ENCODE measurements around the gene CACNA2D2. TPM values are rescaled to one million over a fixed set of nuclear protein-coding genes. Genes with fewer than 3 reads are reported as not detected.

Gene CACNA2D2
- total RNA-seq, 1 donor: not detected

- Histone ChIP-seq H3K4me3 (ENCODE audit: insufficient read depth, low read length) (no peak overlapping the region), H3K27ac (ENCODE audit: low read depth, low read length) (no peak overlapping the region), H3K4me1 (ENCODE audit: insufficient read depth, low read length) (no peaks in the 10 kb centered on the region), H4K20me1 (ENCODE audit: insufficient read depth, low read length) (no peaks in the 10 kb centered on the region), H3K36me3 (ENCODE audit: insufficient read depth, low read length) (no peaks in the 10 kb centered on the region), H3K79me2 (ENCODE audit: insufficient read depth, low read length) (no peaks in the 10 kb centered on the region), H3K4me2 (ENCODE audit: insufficient read depth, low read length) (no peak overlapping the region), H3K9me3 (ENCODE audit: low read depth, low read length) (no peaks in the 10 kb centered on the region), H3K27me3 (ENCODE audit: insufficient read depth, low read length) (peaks cover 20% of the 10 kb centered on the region), H2AFZ (ENCODE audit: low read length) (no peak overlapping the region)
- TF ChIP-seq, protein P1, sequence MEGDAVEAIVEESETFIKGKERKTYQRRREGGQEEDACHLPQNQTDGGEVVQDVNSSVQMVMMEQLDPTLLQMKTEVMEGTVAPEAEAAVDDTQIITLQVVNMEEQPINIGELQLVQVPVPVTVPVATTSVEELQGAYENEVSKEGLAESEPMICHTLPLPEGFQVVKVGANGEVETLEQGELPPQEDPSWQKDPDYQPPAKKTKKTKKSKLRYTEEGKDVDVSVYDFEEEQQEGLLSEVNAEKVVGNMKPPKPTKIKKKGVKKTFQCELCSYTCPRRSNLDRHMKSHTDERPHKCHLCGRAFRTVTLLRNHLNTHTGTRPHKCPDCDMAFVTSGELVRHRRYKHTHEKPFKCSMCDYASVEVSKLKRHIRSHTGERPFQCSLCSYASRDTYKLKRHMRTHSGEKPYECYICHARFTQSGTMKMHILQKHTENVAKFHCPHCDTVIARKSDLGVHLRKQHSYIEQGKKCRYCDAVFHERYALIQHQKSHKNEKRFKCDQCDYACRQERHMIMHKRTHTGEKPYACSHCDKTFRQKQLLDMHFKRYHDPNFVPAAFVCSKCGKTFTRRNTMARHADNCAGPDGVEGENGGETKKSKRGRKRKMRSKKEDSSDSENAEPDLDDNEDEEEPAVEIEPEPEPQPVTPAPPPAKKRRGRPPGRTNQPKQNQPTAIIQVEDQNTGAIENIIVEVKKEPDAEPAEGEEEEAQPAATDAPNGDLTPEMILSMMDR (IDR thresholded peaks at IDR 0.05; ENCODE audit: extremely low read depth, low read depth, low read length): no peak
- DNase-seq (ENCODE audit: insufficient read length, low spot score, missing footprints): no peak
Measured at GRCh38 chr3:50510325-50510724, 6.9 kb upstream of the CACNA2D2 start.

GRCh38 chr3:50509715-50510114 lies 6.3 kb upstream of the CACNA2D2 start:
- TF ChIP-seq, protein P1 (IDR thresholded peaks at IDR 0.05; ENCODE audit: extremely low read depth, low read depth, low read length): no peak
- H3K9me3 ChIP-seq (ENCODE audit: low read depth, low read length): no peaks in the 10 kb centered on the region
- no peaks in the 10 kb centered on the region for H3K79me2 ChIP-seq (ENCODE audit: insufficient read depth, low read length)
- DNase-seq (ENCODE audit: insufficient read length, low spot score, missing footprints): no peak
- H3K4me2 ChIP-seq (ENCODE audit: insufficient read depth, low read length): no peak overlapping the region
- H2AFZ ChIP-seq (ENCODE audit: low read length): no peak overlapping the region
- H3K27me3 ChIP-seq (ENCODE audit: insufficient read depth, low read length): peaks cover 18% of the 10 kb centered on the region
- H3K4me3 ChIP-seq (ENCODE audit: insufficient read depth, low read length): no peak overlapping the region
- no peak overlapping the region for H3K27ac ChIP-seq (ENCODE audit: low read depth, low read length)
- no peaks in the 10 kb centered on the region for H3K36me3 ChIP-seq (ENCODE audit: insufficient read depth, low read length)
- no peaks in the 10 kb centered on the region for H4K20me1 ChIP-seq (ENCODE audit: insufficient read depth, low read length)
- no peaks in the 10 kb centered on the region for H3K4me1 ChIP-seq (ENCODE audit: insufficient read depth, low read length)

DNA sequence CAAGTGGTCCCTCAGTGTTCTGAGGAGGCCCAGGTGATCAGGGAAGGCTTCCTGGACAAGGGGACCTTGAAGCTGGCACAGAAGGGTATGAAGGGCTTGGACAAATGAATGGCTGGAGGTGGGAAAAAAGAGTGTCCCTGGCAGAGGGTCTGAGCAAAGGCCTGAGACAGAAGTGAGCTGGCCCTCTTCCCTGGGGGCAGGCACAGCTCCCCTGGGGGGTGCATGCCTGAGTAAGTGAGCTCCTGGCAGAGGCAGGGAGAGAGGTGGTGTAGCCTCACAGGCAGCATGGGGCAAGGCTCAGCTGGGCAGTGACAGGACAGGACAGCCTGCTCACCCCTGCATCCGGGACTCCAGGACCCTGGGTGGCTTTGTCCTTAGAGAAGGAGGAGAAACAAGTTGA lies 5.4 kb upstream of the CACNA2D2 start:
- DNase-seq (ENCODE audit: insufficient read length, low spot score, missing footprints): no peak
- no peak overlapping the region for H3K27ac ChIP-seq (ENCODE audit: low read depth, low read length)
- no peak overlapping the region for H2AFZ ChIP-seq (ENCODE audit: low read length)
- H3K27me3 ChIP-seq (ENCODE audit: insufficient read depth, low read length): peaks cover 22% of the 10 kb centered on the region
- no peaks in the 10 kb centered on the region for H3K79me2 ChIP-seq (ENCODE audit: insufficient read depth, low read length)
- H3K36me3 ChIP-seq (ENCODE audit: insufficient read depth, low read length): no peaks in the 10 kb centered on the region
- H3K9me3 ChIP-seq (ENCODE audit: low read depth, low read length): no peaks in the 10 kb centered on the region
- TF ChIP-seq, protein P1 (IDR thresholded peaks at IDR 0.05; ENCODE audit: extremely low read depth, low read depth, low read length): no peak
- no peaks in the 10 kb centered on the region for H3K4me1 ChIP-seq (ENCODE audit: insufficient read depth, low read length)
- no peak overlapping the region for H3K4me3 ChIP-seq (ENCODE audit: insufficient read depth, low read length)
- H4K20me1 ChIP-seq (ENCODE audit: insufficient read depth, low read length): no peaks in the 10 kb centered on the region
- no peak overlapping the region for H3K4me2 ChIP-seq (ENCODE audit: insufficient read depth, low read length)

- H3K27me3 ChIP-seq (ENCODE audit: insufficient read depth, low read length): peaks cover 40% of the 10 kb centered on the region
- no peaks in the 10 kb centered on the region for H3K36me3 ChIP-seq (ENCODE audit: insufficient read depth, low read length)
- TF ChIP-seq, protein P1 (IDR thresholded peaks at IDR 0.05; ENCODE audit: extremely low read depth, low read depth, low read length): no peak
Measured at GRCh38 chr3:50506169-50506568, 2.7 kb upstream of the CACNA2D2 start.

More at GRCh38 chr3:50506169-50506568, 2.7 kb upstream of the CACNA2D2 start:
- DNase-seq (ENCODE audit: insufficient read length, low spot score, missing footprints): no peak
- no peaks in the 10 kb centered on the region for H3K9me3 ChIP-seq (ENCODE audit: low read depth, low read length)
- no peak overlapping the region for H3K4me3 ChIP-seq (ENCODE audit: insufficient read depth, low read length)
- no peak overlapping the region for H2AFZ ChIP-seq (ENCODE audit: low read length)
- no peaks in the 10 kb centered on the region for H4K20me1 ChIP-seq (ENCODE audit: insufficient read depth, low read length)
- no peak overlapping the region for H3K4me2 ChIP-seq (ENCODE audit: insufficient read depth, low read length)
- no peaks in the 10 kb centered on the region for H3K4me1 ChIP-seq (ENCODE audit: insufficient read depth, low read length)
- no peaks in the 10 kb centered on the region for H3K79me2 ChIP-seq (ENCODE audit: insufficient read depth, low read length)
- H3K27ac ChIP-seq (ENCODE audit: low read depth, low read length): no peak overlapping the region
